ENCODE measurements around the gene UGGT1.

GRCh38 chr2:128156812-128157211, 65.8 kb downstream of the UGGT1 start:
- TF ChIP-seq CTCF (IDR thresholded peaks at IDR 0.05) (no peak), POLR2A (IDR thresholded peaks at IDR 0.05) (no peak)

Data from testis (tissue), 2 donors.